ENCODE data around the gene DCAF7. TPM values are rescaled to one million over a fixed set of nuclear protein-coding genes. Genes with fewer than 3 reads are reported as not detected.
A peak's percentile ranks its signal among the peaks of the same experiment; 100 is the strongest.

The DCAF7 gene
- polyA plus RNA-seq, 3 donors, result 41.9 to 89.4 (median 58.1) TPM

DNA sequence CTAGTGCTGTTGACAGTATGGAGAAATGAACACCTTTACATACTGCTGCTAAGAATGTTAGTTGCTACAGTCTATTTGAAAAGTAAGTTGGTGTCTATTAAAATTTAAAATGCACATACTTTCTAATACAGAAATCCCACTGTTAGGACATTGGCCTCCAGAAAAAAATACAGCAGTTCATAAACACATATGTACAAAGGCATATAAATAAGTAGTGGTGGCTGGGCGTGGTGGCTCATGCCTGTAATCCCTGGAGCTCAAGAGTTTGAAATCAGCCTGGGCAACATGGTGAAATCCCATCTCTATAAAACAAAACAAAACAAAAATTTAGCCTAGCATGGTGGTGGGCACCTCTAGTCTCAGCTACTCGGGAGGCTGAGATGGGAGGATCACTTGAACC is 13.1 kb downstream of the DCAF7 start:
- Histone ChIP-seq H3K79me2 (ENCODE audit: insufficient read depth, low read length) (peaks cover 92% of the 10 kb centered on the region), H3K27me3 (ENCODE audit: control insufficient read depth in 2 of 2, insufficient read depth in 2 of 2, low read length in 2 of 2) (no peaks in the 10 kb centered on the region), H4K20me1 (ENCODE audit: insufficient read depth, low read length) (peaks cover 93% of the 10 kb centered on the region), H3K4me3 (replicated peaks in 1 of 3; ENCODE audit: low read depth in 2 of 3, low read length in 3 of 3) (no peak overlapping the region), H2AFZ (ENCODE audit: insufficient read depth, low read depth, low read length, poor library complexity, severe bottlenecking) (no peak overlapping the region), H3K9ac (ENCODE audit: insufficient read depth, low read length, poor library complexity, severe bottlenecking) (no peak overlapping the region), H3K9me3 (replicated peaks in 1 of 2; ENCODE audit: control insufficient read depth in 1 of 2, insufficient read depth in 1 of 2, low read length in 2 of 2) (no peaks in the 10 kb centered on the region), H3K27ac (ENCODE audit: low read depth in 1 of 2, low read length in 2 of 2) (no peak overlapping the region), H3K4me1 (ENCODE audit: control insufficient read depth in 1 of 2, insufficient read depth in 2 of 2, low read length in 2 of 2) (no peaks in the 10 kb centered on the region), H3K36me3 (replicated peaks in 1 of 2; ENCODE audit: control insufficient read depth in 1 of 2, insufficient read depth in 2 of 2, low read length in 2 of 2) (peaks cover 3 to 9% of the 10 kb centered on the region in 2 donors), H3K4me2 (replicated peaks; ENCODE audit: extremely low read depth, low read length, poor library complexity, severe bottlenecking) (no peak overlapping the region)
- H3K36me3 Mint-ChIP-seq, result peaks cover 3 to 13% of the 10 kb centered on the region in 2 donors
- 100% methylated on average over 1 of the region's 2 CpGs for WGBS (ENCODE audit: insufficient coverage)
- no peaks in the 10 kb centered on the region for H3K27me3 Mint-ChIP-seq (ENCODE audit: low read depth in 3 of 3)
- no peaks in the 10 kb centered on the region for H3K9me3 Mint-ChIP-seq
- no peak overlapping the region for H3K4me3 Mint-ChIP-seq
- no peak for DNase-seq
- H3K4me1 Mint-ChIP-seq, result peaks cover 2% of the 10 kb centered on the region
- intact Hi-C loops (cut with micrococcal nuclease), result no loop called here
- no peak overlapping the region for H3K27ac Mint-ChIP-seq
- TF ChIP-seq, protein P1, sequence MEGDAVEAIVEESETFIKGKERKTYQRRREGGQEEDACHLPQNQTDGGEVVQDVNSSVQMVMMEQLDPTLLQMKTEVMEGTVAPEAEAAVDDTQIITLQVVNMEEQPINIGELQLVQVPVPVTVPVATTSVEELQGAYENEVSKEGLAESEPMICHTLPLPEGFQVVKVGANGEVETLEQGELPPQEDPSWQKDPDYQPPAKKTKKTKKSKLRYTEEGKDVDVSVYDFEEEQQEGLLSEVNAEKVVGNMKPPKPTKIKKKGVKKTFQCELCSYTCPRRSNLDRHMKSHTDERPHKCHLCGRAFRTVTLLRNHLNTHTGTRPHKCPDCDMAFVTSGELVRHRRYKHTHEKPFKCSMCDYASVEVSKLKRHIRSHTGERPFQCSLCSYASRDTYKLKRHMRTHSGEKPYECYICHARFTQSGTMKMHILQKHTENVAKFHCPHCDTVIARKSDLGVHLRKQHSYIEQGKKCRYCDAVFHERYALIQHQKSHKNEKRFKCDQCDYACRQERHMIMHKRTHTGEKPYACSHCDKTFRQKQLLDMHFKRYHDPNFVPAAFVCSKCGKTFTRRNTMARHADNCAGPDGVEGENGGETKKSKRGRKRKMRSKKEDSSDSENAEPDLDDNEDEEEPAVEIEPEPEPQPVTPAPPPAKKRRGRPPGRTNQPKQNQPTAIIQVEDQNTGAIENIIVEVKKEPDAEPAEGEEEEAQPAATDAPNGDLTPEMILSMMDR (IDR thresholded peaks at IDR 0.05), result no peak

DNA sequence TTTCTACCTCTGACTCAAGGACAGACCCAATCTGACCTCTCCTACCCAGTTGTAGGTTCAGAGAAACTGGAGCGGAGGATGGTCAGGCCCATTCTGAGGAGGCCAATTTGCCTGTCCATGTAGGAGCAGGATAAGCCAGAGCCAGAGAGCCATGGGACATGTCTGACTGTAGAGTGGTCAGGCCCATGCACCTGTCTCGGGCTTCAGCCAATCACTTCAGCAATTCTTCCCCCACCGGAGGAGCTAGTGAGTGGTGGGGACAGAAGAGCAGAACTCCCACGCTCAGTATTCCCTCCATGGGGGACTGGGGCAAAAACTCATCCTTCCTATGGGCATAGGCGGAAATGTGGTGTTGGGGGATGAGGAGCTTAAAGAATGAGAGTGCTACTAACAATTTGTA is 14.3 kb downstream of the DCAF7 start:
- no peak for DNase-seq
- Histone ChIP-seq H3K27me3 (ENCODE audit: control insufficient read depth in 2 of 2, insufficient read depth in 2 of 2, low read length in 2 of 2) (no peaks in the 10 kb centered on the region), H3K36me3 (replicated peaks in 1 of 2; ENCODE audit: control insufficient read depth in 1 of 2, insufficient read depth in 2 of 2, low read length in 2 of 2) (peaks cover 3 to 21% of the 10 kb centered on the region in 2 donors), H3K4me2 (replicated peaks; ENCODE audit: extremely low read depth, low read length, poor library complexity, severe bottlenecking) (no peak overlapping the region), H2AFZ (ENCODE audit: insufficient read depth, low read depth, low read length, poor library complexity, severe bottlenecking) (no peak overlapping the region), H3K4me3 (replicated peaks in 1 of 3; ENCODE audit: low read depth in 2 of 3, low read length in 3 of 3) (no peak overlapping the region), H4K20me1 (ENCODE audit: insufficient read depth, low read length) (peaks cover 96% of the 10 kb centered on the region), H3K9ac (ENCODE audit: insufficient read depth, low read length, poor library complexity, severe bottlenecking) (no peak overlapping the region), H3K79me2 (ENCODE audit: insufficient read depth, low read length) (peaks cover 94% of the 10 kb centered on the region), H3K9me3 (replicated peaks in 1 of 2; ENCODE audit: control insufficient read depth in 1 of 2, insufficient read depth in 1 of 2, low read length in 2 of 2) (no peaks in the 10 kb centered on the region), H3K27ac (ENCODE audit: low read depth in 1 of 2, low read length in 2 of 2) (no peak overlapping the region), H3K4me1 (ENCODE audit: control insufficient read depth in 1 of 2, insufficient read depth in 2 of 2, low read length in 2 of 2) (no peaks in the 10 kb centered on the region)
- peaks cover 7 to 16% of the 10 kb centered on the region in 2 donors for H3K36me3 Mint-ChIP-seq
- peaks cover 0 to 2% (median 0%) of the 10 kb centered on the region in 7 donors for H3K9me3 Mint-ChIP-seq
- no CpG with 5 or more reads among the region's 5 CpGs for WGBS (ENCODE audit: insufficient coverage)
- peaks cover 2% of the 10 kb centered on the region for H3K4me1 Mint-ChIP-seq
- no peak overlapping the region for H3K4me3 Mint-ChIP-seq
- intact Hi-C loops (cut with micrococcal nuclease), result no loop called here
- TF ChIP-seq, protein P1 (IDR thresholded peaks at IDR 0.05), result no peak
- H3K27ac Mint-ChIP-seq, result peak overlapping the region in 3 of 7 donors; percentile 2 to 75 (median 59)
- no peaks in the 10 kb centered on the region for H3K27me3 Mint-ChIP-seq (ENCODE audit: low read depth in 3 of 3)

All from CD14-positive monocyte (primary cell).